Testis (tissue), 3 donors: ENCODE data around the gene GLRA1. TPM values are rescaled to one million over a fixed set of nuclear protein-coding genes. Genes with fewer than 3 reads are reported as not detected.

Experiments
- DNase-seq: peaks from one replicate; pipeline ENCODE4 v3.0.0-alpha.2; 2019
- H3K27ac ChIP-seq, 2 donors: fragments of 200-600 bp; sonication (generic); one replicate each; pipeline ENCODE4 v1.5.1; 2019
- H3K27me3 ChIP-seq: fragments of 200-600 bp; sonication (generic); one replicate; pipeline ENCODE4 v1.5.1; 2019
- H3K36me3 ChIP-seq: fragments of 200-600 bp; sonication (generic); one replicate; pipeline ENCODE4 v1.5.1; 2017; ENCODE audit warnings: low read depth; ENCODE audit errors: missing control alignments
- H3K4me1 ChIP-seq: fragments of 200-600 bp; sonication (generic); one replicate; pipeline ENCODE4 v1.5.1; 2019
- H3K4me3 ChIP-seq, 2 donors: fragments of 200-600 bp; sonication (generic); one replicate each; pipeline ENCODE4 v1.5.1; 2017 to 2019
- H3K9me3 ChIP-seq: fragments of 200-600 bp; sonication (generic); one replicate; pipeline ENCODE4 v1.5.1; 2017
- CTCF ChIP-seq, 3 experiments: fragments of 450-650 bp in 2 of 3; fragments of 200-600 bp in 1 of 3; sonication (generic) in 1 of 3; IDR thresholded peaks; one replicate each; pipeline ENCODE4 v1.5.1; 2016 to 2019; ENCODE audit warnings: antibody characterized with exemption in 3 of 3, mild to moderate bottlenecking in 2 of 3, moderate library complexity in 1 of 3
- POLR2A ChIP-seq: fragments of 450-650 bp; IDR thresholded peaks from one replicate; pipeline ENCODE4 v1.6.1; 2017; ENCODE audit warnings: antibody characterized with exemption, mild to moderate bottlenecking, moderate library complexity
- WGBS, 2 donors: methylation state at CpG; one replicate each; pipeline ENCODE4 v1.1.5; 2018; 5-methylcytosine and 5-hydroxymethylcytosine counted together
- intact Hi-C: fragments of 100-400 bp; cut with DNase I; formaldehyde crosslinking; loops from one replicate; pipeline ENCODE4 v1.15.1; 2023; ENCODE audit warnings: low total_unique reads
- polyA plus RNA-seq: library from polyadenylated mRNA; stranded (reverse); fragments of 350-450 nt; fragmentation: Illumina TruSeq; extraction: RNeasy Lipid Tissue Mini Kit (QIAGEN cat#74804); gene quantifications from one replicate; pipeline ENCODE4 v1.2.3, GENCODE V29; 2014; ENCODE audit warnings: low read depth, low replicate concordance; ENCODE audit not compliant: insufficient read depth
- small RNA-seq, 2 donors: library from RNA; depleted of rRNA; stranded (forward); fragments of <200 nt; gene quantifications; one replicate each; pipeline ENCODE3, GENCODE V24; 2016
- total RNA-seq, 2 donors: library from RNA; depleted of rRNA; stranded (reverse); fragments of >200 nt; gene quantifications; one replicate each; pipeline ENCODE4 v1.2.3, GENCODE V29; 2016

Gene GLRA1
- total and polyA plus RNA-seq, 3 donors from 2014 or later, result not detected

DNA sequence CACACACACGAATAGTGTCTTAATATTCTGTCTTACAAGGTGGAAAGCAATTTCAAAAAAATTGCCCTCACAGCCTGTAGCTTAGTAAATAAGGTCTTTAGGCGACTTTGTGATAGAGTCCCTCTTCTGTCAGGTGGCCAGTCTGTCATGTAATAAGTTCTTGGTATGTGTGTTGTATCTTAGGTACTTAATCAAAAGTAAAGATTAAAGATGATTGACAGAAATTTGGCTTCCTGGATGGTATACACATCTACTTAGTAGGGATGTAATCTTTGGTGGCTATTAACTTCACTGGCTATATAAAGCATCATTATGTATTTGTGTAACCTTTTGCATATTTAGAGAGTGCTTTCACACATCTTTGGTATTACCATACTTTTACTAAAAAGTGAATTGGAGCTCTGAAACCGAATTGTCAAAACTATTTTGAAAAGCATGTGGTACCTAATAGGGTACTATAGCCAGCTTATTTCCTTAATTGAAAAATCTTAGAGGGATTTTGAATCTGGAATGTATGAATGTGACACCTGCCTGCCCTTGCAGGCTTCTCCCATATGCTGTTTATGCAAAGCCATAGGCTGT, 149.5 kb downstream of the GLRA1 start:
- Histone ChIP-seq H3K4me1 (peaks cover 23% of the 10 kb centered on the region), H3K9me3 (no peaks in the 10 kb centered on the region), H3K27me3 (no peaks in the 10 kb centered on the region), H3K27ac (peak overlapping the region in 1 of 2 donors; percentile 90), H3K36me3 (no peaks in the 10 kb centered on the region), H3K4me3 (no peak overlapping the region)
- TF ChIP-seq POLR2A (no peak), CTCF (IDR thresholded peaks at IDR 0.05) (no peak)
- WGBS, 2 donors, result 21 to 28% methylated on average over 3 of the region's 3 CpGs
- no peak for DNase-seq
- intact Hi-C loops, result no loop called here

GRCh38 chr5:151773951-151774350, 150.7 kb downstream of the GLRA1 start:
- H3K36me3 ChIP-seq, result no peaks in the 10 kb centered on the region
- H3K27me3 ChIP-seq, result no peaks in the 10 kb centered on the region
- DNase-seq, result no peak
- no peak for TF ChIP-seq POLR2A
- TF ChIP-seq CTCF (IDR thresholded peaks at IDR 0.05), result no peak
- WGBS, 2 donors, result 0 to 1% methylated on average over 3 of the region's 3 CpGs
- intact Hi-C loops, result no loop called here
- no peaks in the 10 kb centered on the region for H3K9me3 ChIP-seq
- H3K27ac ChIP-seq, result peak overlapping the region; percentile 82 to 90
- H3K4me1 ChIP-seq, result peaks cover 23% of the 10 kb centered on the region
- H3K4me3 ChIP-seq, result peak overlapping the region in 1 of 2 donors; percentile 85

GRCh38 chr5:151772846-151773561, 151.6 kb downstream of the GLRA1 start:
- WGBS, 2 donors, result 0% methylated on average over 18 of the region's 18 CpGs
- TF ChIP-seq POLR2A, result no peak
- no peak for TF ChIP-seq CTCF (IDR thresholded peaks at IDR 0.05)
- H3K27ac ChIP-seq, result peak overlapping the region; percentile 82 to 90
- no peaks in the 10 kb centered on the region for H3K27me3 ChIP-seq
- peaks cover 23% of the 10 kb centered on the region for H3K4me1 ChIP-seq
- H3K4me3 ChIP-seq, result peak overlapping the region; percentile 81 to 85
- intact Hi-C loops, result no loop called here
- DNase-seq, result peak; percentile 38
- H3K9me3 ChIP-seq, result no peaks in the 10 kb centered on the region
- H3K36me3 ChIP-seq, result no peaks in the 10 kb centered on the region

Small RNA genes within 50 kb of the gene (small RNA-seq; reads per million reads assigned to genes)
- 0 to 0.09 reads per million in 2 donors for gene RNA5SP198

Other genes with a start within 250 kb of the GLRA1 start
- gene SPARC, start 237.9 kb downstream of the GLRA1 start, total RNA-seq, result 1,000 to 10,000 TPM; 1,884 to 2,585 TPM
- 3,080 TPM for gene SPARC, start 237.9 kb downstream of the GLRA1 start, polyA plus RNA-seq
- 100 to 1,000 TPM; 135 to 145 TPM for gene ATOX1, start 166.2 kb downstream of the GLRA1 start, total RNA-seq
- 115 TPM for gene ATOX1, start 166.2 kb downstream of the GLRA1 start, polyA plus RNA-seq
- gene G3BP1, start 152.9 kb downstream of the GLRA1 start, total RNA-seq, result 100 to 1,000 TPM; 112 TPM
- 115 TPM for gene G3BP1, start 152.9 kb downstream of the GLRA1 start, polyA plus RNA-seq